ENCODE results near the gene PGAP1.

The PGAP1 gene

GRCh38 chr2:196887431-196887830 is 39.1 kb downstream of the PGAP1 start:
- DNase-seq (ENCODE audit: low read depth in 3 of 3): no peak

- no peak for DNase-seq (ENCODE audit: low read depth in 3 of 3)
Observed at GRCh38 chr2:196884368-196884767, 42.1 kb downstream of the PGAP1 start.

GRCh38 chr2:196876364-196876763 is 50.1 kb downstream of the PGAP1 start:
- DNase-seq (ENCODE audit: low read depth in 3 of 3): no peak

- DNase-seq (ENCODE audit: low read depth in 3 of 3): no peak
Observed at GRCh38 chr2:196875414-196875813, 51.1 kb downstream of the PGAP1 start.

GRCh38 chr2:196873511-196873910 is 53.0 kb downstream of the PGAP1 start:
- DNase-seq (ENCODE audit: low read depth in 3 of 3): no peak

GRCh38 chr2:196854629-196855028 is 71.9 kb downstream of the PGAP1 start:
- no peak for DNase-seq (ENCODE audit: low read depth in 3 of 3)

GRCh38 chr2:196853301-196854087 is 73.0 kb downstream of the PGAP1 start:
- no peak for DNase-seq (ENCODE audit: low read depth in 3 of 3)

- no peak for DNase-seq (ENCODE audit: low read depth in 3 of 3)
Observed at GRCh38 chr2:196851088-196851487, 75.4 kb downstream of the PGAP1 start.

GRCh38 chr2:196849895-196850294 is 76.6 kb downstream of the PGAP1 start:
- DNase-seq (ENCODE audit: low read depth in 3 of 3): no peak

- no peak for DNase-seq (ENCODE audit: low read depth in 3 of 3)
Observed at GRCh38 chr2:196846295-196846694, 80.2 kb downstream of the PGAP1 start.

- DNase-seq (ENCODE audit: low read depth in 3 of 3): no peak
Observed at GRCh38 chr2:196845371-196845770, 81.1 kb downstream of the PGAP1 start.

GRCh38 chr2:196840171-196840570 is 86.3 kb downstream of the PGAP1 start:
- DNase-seq (ENCODE audit: low read depth in 3 of 3): no peak

GRCh38 chr2:196839574-196839973 is 86.9 kb downstream of the PGAP1 start:
- DNase-seq (ENCODE audit: low read depth in 3 of 3): no peak

- DNase-seq (ENCODE audit: low read depth in 3 of 3): no peak
Observed at GRCh38 chr2:196836440-196836839, 90.1 kb downstream of the PGAP1 start.

- no peak for DNase-seq (ENCODE audit: low read depth in 3 of 3)
Observed at GRCh38 chr2:196830701-196831100, 95.8 kb downstream of the PGAP1 start.

GRCh38 chr2:196827356-196827755 is 99.2 kb downstream of the PGAP1 start:
- DNase-seq (ENCODE audit: low read depth in 3 of 3): no peak

GRCh38 chr2:196823750-196824522 is 102.6 kb downstream of the PGAP1 start:
- no peak for DNase-seq (ENCODE audit: low read depth in 3 of 3)

GRCh38 chr2:196821195-196821594 is 105.3 kb downstream of the PGAP1 start:
- no peak for DNase-seq (ENCODE audit: low read depth in 3 of 3)

- DNase-seq (ENCODE audit: low read depth in 3 of 3): no peak
Observed at GRCh38 chr2:196809260-196809659, 117.2 kb downstream of the PGAP1 start, which contains the start of gene C2orf66. Gene C2orf66 (minus strand): TSS chr2:196809355. CDS start chr2:196809336, 19 bp downstream.

GRCh38 chr2:196808083-196808665 is 118.3 kb downstream of the PGAP1 start:
- DNase-seq (ENCODE audit: low read depth in 3 of 3): no peak

GRCh38 chr2:196804381-196804780 is 122.1 kb downstream of the PGAP1 start:
- DNase-seq (ENCODE audit: low read depth in 3 of 3): no peak

- no peak for DNase-seq (ENCODE audit: low read depth in 3 of 3)
Observed at GRCh38 chr2:196802401-196802800, 124.1 kb downstream of the PGAP1 start.

All from stimulated activated CD4-positive, alpha-beta T cell treated with anti-CD3 and anti-CD28 coated beads, TNF-alpha, amount 100 ng/mL, for 4 hours (primary cell).